SJSA1 (cell line): ENCODE data around the gene KIF26B. TPM values are rescaled to one million over a fixed set of nuclear protein-coding genes. Genes with fewer than 3 reads are reported as not detected.

ENCODE experiments used
- DNase-seq, 2 experiments: peaks; one replicate each; pipeline ENCODE4 v3.0.0-alpha.2; 2015 to 2020; ENCODE audit warnings: low spot score in 2 of 2, low read depth in 1 of 2
- H3K27ac ChIP-seq: fragments of 250-450 bp; sonication (Bioruptor Pico); 2 replicates; pipeline ENCODE4 v1.5.1; 2020; ENCODE audit warnings: mild to moderate bottlenecking, moderate library complexity
- H3K27me3 ChIP-seq: fragments of 250-450 bp; sonication (Bioruptor Pico); replicated peaks from 2 replicates; pipeline ENCODE4 v1.5.1; 2020; ENCODE audit warnings: mild to moderate bottlenecking, moderate library complexity
- H3K36me3 ChIP-seq: fragments of 250-450 bp; sonication (Bioruptor Pico); 2 replicates; pipeline ENCODE4 v1.5.1; 2020; ENCODE audit warnings: mild to moderate bottlenecking
- H3K4me1 ChIP-seq: fragments of 250-450 bp; sonication (Bioruptor Pico); replicated peaks from 2 replicates; pipeline ENCODE4 v1.6.1; 2021; ENCODE audit warnings: mild to moderate bottlenecking
- H3K4me3 ChIP-seq: fragments of 250-450 bp; sonication (Bioruptor Pico); 2 replicates; pipeline ENCODE4 v1.5.1; 2020; ENCODE audit warnings: mild to moderate bottlenecking
- H3K9me3 ChIP-seq: fragments of 250-450 bp; sonication (Bioruptor Pico); replicated peaks from 2 replicates; pipeline ENCODE4 v1.5.1; 2020; ENCODE audit warnings: mild to moderate bottlenecking
- total RNA-seq: library from RNA; depleted of rRNA; stranded (reverse); fragments of >200 nt; shearing (Covaris generic); gene quantifications from 2 replicates; pipeline ENCODE4 v1.2.3, GENCODE V29; 2014

Gene KIF26B
- total RNA-seq, 1 experiment from 2014 or later = 5.9 TPM

DNA sequence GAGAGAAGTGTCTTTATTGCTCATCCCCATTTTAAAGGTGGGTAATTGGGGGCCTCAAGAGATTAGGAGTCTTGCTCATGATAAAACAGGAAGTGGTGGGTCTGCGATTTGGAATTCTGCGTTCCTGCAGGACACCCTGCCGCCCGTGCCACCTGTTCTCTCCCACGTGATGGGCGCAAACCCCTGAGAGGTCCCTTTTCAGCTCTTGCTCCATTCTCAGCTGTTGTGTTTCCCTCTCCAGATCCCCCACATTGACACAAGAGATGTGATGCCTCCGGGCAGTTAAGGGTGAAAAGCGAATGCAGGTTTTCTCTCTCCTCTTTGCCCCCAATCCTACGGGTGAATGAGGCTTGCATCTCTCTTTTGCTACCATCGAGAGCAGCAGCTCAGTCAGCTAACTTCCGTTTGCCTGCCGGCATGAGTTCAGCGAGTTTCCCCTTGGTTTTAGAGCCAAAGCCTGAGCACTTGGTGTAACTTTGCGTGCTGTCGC lies 57.5 kb downstream of the KIF26B start:
- Histone ChIP-seq H3K36me3 (peaks cover 2% of the 10 kb centered on the region), H3K27me3 (no peaks in the 10 kb centered on the region), H3K9me3 (peaks cover 9% of the 10 kb centered on the region), H3K4me3 (no peak overlapping the region), H3K4me1 (peaks cover 50% of the 10 kb centered on the region), H3K27ac (no peak overlapping the region)
- no peak for DNase-seq

DNA sequence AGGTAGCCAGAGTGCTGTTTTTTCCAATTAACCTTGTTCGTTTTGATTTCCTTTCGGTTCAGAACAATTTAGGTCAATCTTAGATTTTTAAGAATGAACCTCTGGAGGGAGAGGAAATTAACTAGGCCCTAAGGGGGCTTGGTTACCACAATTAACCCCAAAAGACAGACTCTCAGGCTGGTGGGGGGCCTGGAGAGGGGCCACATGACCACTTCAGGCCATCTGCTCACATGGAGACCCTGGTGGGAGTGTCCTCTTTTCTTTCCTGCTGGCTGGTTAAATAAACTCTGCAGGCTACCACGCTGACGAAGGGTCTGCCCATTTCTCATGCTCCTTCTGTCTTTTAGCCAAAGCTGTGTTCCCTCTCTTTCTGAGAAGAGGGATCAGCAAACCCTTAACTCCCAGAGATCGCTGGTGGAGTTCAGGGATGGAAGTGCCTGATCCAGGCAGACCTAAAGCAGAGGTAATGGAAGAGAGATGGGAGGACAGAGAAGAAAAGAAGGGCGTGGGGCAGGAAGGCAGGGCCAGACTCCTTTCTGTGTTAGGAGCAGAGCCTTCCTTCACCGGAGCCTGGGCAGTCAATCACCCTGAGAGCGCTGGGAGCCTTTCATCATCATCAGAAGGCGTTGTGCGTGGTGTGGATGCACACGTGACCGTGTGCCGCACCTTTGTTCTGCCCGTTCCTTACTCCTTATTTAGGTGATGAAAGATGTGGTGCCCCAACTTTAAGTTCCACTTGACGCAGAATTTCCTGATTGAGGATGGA lies 58.5 kb downstream of the KIF26B start:
- Histone ChIP-seq H3K27me3 (no peaks in the 10 kb centered on the region), H3K4me1 (peaks cover 60% of the 10 kb centered on the region), H3K9me3 (0 out of 2 replicates have a peak, but pooled peaks cover 2% of the 10 kb centered on the region), H3K27ac (no peak overlapping the region), H3K4me3 (no peak overlapping the region), H3K36me3 (no peaks in the 10 kb centered on the region; the same call in 1 of the 2 replicates)
- no peak for DNase-seq

DNA sequence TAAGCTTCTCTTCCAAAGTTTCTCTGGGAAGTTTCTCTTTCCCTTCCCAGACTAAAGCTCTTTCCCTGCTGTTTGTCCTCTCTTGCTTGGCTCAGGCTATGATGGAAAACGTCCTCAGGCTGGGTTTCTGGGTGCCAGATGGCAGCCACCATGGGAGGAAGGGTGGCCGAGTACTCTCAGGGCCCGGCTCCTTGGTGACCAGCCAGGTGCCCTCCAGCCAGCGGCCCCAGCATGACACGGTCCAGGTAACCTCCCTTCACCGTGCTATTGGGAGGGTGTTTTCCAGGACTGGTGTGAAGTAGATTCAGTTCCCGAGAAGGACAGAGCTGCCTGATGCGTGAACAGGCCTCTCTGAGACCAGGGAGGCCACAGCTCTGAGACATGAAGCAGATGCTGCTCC lies 60.3 kb downstream of the KIF26B start:
- Histone ChIP-seq H3K9me3 (no peaks in the 10 kb centered on the region), H3K4me1 (peaks cover 59% of the 10 kb centered on the region), H3K4me3 (no peak overlapping the region), H3K27ac (no peak overlapping the region), H3K27me3 (no peaks in the 10 kb centered on the region), H3K36me3 (no peaks in the 10 kb centered on the region; the same call in 1 of the 2 replicates)
- DNase-seq = no peak

DNA sequence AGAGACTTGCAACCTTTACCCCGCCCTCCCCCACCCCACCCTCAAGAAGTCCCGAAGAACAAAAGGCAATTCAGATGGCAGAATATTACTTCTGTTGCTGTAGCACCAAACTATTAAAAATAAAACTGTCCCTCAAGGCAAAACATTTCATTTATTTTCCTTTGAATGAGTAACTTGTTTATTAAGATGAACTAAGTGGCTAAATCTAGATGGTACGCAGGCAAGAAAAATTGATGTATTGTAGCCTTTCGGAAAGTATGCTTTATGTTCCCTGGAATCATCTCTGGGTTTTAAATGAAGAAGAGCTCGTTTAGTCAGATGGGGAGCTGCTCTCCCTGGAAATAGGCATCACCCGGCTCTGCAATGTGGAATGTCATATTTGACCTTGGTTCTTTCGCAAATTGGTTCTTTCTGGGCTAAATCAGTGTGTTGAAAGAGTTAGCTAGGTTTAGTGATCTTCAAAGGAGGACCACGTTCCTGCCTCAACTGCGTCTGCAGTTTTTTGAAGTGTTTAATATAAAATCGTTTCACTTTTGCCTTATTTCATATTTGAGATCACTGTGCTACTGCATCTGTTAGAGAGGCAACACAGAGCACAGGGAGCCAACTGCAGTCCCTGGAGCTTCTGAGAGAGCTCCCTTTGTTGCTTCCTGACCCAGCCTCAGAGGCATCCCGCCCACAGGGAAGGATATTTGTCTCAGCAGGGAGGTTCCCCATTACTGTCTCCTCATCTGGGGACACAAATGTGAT lies 61.8 kb downstream of the KIF26B start:
- no peaks in the 10 kb centered on the region; the same call in 1 of the 2 replicates for H3K36me3 ChIP-seq
- H3K27ac ChIP-seq = peak overlapping the region; percentile 85

DNA sequence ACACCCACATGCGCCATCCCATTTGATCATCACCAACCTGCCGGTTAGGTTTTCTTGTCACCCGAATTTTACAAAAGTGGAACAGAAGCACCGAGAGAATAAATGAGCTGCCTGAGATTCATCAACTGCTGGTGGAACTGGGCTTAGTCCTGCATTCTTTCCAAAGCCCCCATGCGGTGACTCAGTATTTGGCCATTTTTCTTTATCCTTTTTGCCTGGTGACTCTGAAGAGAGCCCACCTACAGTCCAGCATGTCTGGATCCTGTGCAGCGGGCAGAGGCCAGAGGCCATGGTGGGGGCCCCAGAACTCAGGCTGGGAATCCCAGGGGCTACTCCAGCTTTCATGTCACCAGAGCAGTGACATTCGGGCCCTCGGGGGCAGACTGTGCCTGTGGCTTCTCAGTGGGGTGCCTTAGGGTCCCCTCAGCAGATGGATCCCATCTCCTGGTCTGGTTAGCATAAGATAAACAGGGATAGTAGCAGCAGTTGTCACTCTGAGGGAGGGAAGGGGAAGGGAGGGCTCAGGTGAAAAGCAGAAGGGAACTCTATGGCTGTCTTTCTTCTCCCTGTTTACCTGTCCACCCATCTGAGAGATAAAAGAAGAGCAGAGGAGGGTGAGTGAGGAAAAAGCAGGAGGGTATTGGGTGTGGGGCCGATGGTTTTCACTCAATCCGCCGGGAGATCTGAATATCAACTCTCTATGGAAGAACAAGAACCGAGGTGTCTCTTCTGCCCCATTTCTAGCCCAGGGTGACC lies 63.2 kb downstream of the KIF26B start:
- DNase-seq = peak; percentile 59 to 64
- Histone ChIP-seq H3K27me3 (no peaks in the 10 kb centered on the region), H3K27ac (peak overlapping the region; percentile 85), H3K4me3 (no peak overlapping the region), H3K9me3 (no peaks in the 10 kb centered on the region), H3K36me3 (no peaks in the 10 kb centered on the region; the same call in 1 of the 2 replicates), H3K4me1 (peaks cover 73% of the 10 kb centered on the region)

More for the DNA sequence above, 61.8 kb downstream of the KIF26B start:
- DNase-seq = peak in 1 of 2 experiments; percentile 60
- Histone ChIP-seq H3K4me1 (peaks cover 60% of the 10 kb centered on the region), H3K27me3 (no peaks in the 10 kb centered on the region), H3K9me3 (no peaks in the 10 kb centered on the region), H3K4me3 (no peak overlapping the region)

DNA sequence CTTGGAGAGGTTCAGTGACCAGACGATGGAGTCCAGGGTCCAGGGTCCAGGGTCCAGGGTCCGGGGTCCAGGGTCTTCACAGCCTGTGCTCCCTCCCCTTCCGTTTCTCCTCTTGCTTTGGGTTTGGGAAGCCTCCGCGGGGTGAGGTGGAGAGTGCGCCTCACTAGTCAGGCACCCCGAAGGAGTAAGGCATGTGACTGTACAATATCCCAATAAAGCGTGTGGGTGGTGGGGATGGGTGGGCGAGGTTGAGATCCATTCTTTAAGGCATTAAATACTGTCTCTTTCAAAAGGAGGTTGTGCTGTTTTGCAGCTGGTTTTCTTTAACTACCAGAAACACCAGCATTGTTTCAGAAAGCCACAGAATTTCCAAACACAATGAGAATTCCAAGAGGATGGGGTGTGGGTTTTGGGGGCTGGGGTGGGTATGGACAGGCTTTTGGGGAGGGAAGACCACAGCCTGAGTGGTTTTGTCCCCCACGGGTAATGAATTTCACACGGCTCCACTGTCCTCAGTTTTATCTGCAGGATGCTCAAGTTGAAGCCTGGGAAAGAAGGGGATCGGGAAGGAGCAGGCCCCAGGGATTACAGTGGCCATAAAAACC lies 65.7 kb downstream of the KIF26B start:
- peak; percentile 64 to 72 for DNase-seq
- Histone ChIP-seq H3K9me3 (no peaks in the 10 kb centered on the region), H3K4me3 (no peak overlapping the region), H3K27me3 (no peaks in the 10 kb centered on the region), H3K36me3 (no peaks in the 10 kb centered on the region), H3K27ac (peak overlapping the region; percentile 82), H3K4me1 (peaks cover 76% of the 10 kb centered on the region)

DNA sequence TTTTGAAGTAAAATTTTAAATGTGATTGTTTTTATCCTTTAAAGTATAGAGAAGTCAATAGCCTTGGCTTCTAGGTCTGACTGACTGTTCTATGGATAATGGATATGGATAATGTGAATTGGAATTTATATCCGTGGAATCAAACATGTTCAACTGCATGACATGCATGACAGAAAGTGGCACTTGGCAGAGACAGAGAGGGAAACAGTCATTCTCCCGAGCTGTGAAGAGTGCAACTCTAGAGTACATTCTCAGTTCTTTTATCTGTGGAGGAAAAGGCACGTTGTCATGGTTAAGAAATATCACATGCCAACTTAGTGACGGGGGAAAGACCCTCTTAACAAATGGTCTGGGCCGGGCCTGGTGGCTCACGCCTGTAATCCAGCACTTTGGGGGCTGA lies 67.0 kb downstream of the KIF26B start:
- Histone ChIP-seq H3K9me3 (no peaks in the 10 kb centered on the region), H3K27ac (peak overlapping the region; percentile 82), H3K27me3 (no peaks in the 10 kb centered on the region), H3K4me1 (peaks cover 72% of the 10 kb centered on the region), H3K4me3 (no peak overlapping the region), H3K36me3 (no peaks in the 10 kb centered on the region)
- no peak for DNase-seq

DNA sequence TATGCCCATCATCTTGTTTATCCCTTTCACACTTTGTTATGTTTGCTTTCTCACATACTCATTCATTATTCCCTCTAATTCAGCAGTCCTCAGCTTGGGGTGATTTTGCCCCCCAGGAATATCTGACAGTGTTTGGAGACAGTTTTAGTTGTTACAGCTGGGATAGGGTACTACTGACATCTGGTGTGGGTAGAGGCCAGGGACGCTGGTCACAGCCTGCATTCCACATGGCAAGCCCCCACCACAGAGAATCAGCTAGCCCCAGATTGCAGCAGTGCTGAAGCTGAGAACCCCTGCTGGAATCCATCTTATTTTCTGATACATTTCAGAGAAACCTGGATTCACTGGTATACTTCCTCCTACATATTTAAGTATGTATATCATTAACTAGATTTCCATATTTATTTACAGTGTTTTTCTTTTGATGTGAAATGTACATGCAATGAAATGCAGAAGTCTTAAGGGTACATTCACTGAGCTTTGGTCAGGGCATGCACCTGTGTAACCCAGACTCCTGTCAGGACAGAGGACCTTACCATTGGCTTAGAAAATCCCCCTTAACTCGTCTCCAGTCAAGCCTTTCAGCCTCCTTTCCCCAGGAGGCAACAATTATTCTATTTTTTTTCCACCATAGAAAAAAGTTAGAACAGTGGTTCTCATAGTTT lies 68.3 kb downstream of the KIF26B start:
- Histone ChIP-seq H3K4me3 (no peak overlapping the region), H3K9me3 (no peaks in the 10 kb centered on the region), H3K4me1 (peaks cover 59% of the 10 kb centered on the region), H3K27me3 (no peaks in the 10 kb centered on the region), H3K27ac (no peak overlapping the region), H3K36me3 (no peaks in the 10 kb centered on the region)
- no peak for DNase-seq

DNA sequence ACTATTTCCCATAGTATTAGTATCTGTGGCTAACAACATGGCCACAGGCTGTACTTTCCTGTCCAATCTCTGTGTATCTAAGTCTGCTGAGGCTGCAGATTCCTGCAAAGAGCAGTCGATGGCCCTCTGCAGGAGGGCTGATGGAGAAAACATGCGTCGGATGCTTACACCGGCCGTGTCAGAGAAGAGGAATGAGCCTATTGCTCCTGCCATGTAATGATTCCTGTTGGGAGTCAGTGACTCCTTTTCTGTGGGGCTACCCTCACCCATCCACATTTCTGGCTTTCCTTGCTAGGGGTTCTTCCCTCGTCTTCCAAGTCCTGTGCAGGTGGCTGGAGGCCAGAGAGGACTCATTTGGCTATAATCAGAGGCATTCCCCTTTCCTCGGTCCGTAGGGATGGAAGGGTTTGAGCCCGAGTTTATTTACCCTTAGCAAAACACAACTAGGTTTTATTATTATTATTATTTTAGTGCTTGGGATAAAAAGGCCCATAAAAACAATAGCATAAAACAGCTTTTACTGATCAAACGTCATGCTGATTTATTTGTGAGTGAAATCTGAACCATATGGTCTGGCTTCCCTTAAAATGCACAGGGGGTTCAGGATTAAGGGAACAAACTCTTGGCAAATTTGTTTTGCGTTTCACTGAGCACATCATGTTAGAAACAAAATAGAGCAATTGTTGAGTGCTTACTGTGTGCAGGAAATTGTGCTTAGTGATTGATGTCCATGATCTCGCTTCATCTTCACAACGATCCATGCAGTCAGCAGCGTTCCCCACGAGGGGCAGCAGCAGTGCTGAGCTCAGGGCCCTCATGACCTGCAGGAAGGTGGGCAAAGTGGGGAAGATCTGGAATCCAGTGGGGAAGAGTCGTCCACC lies 70.8 kb downstream of the KIF26B start:
- no peaks in the 10 kb centered on the region for H3K9me3 ChIP-seq
- H3K36me3 ChIP-seq = no peaks in the 10 kb centered on the region
- DNase-seq = peak in 1 of 2 experiments; percentile 32
- no peak overlapping the region for H3K4me3 ChIP-seq
- peaks cover 36% of the 10 kb centered on the region for H3K4me1 ChIP-seq
- no peak overlapping the region for H3K27ac ChIP-seq
- no peaks in the 10 kb centered on the region for H3K27me3 ChIP-seq

DNA sequence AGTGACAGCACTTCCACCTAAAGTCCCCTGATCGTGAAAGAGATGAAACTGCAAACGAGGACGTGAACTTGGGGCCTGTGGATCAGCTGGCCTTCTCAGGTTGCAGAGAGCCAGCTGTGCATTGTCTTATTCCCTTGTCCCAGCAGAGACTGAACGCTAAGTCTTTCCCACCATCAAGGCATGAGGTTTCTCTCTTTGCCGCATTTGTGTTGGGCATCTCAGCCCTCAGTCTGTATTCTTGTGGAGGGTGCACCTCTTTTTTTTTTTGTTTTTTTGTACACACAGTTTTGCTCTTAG lies 71.4 kb downstream of the KIF26B start:
- peaks cover 33% of the 10 kb centered on the region for H3K4me1 ChIP-seq
- no peak overlapping the region for H3K4me3 ChIP-seq
- no peaks in the 10 kb centered on the region for H3K27me3 ChIP-seq

DNA sequence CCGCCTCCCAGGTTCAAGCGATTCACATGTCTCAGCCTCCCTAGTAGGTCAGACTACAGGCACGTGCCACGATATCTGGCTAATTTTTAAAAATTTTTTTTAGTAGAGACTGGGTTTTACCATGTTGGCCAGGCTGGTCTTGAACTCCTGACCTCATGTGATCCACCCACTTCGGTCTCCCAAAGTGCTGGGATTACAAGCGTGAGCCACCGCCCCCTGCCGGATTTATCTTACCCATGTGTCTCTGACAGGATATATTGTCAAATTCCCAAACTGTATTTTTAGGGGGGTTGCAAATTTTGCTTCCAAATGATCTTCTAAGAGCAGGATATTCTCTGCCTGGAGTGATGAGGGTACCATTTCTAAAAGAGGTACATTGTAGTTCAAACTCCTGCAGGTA lies 74.3 kb downstream of the KIF26B start:
- no peaks in the 10 kb centered on the region for H3K36me3 ChIP-seq
- H3K4me3 ChIP-seq = no peak overlapping the region
- DNase-seq = peak in 1 of 2 experiments; percentile 28
- no peaks in the 10 kb centered on the region for H3K9me3 ChIP-seq
- H3K4me1 ChIP-seq = peaks cover 35% of the 10 kb centered on the region
- no peak overlapping the region for H3K27ac ChIP-seq
- H3K27me3 ChIP-seq = no peaks in the 10 kb centered on the region

More for the DNA sequence above, 71.4 kb downstream of the KIF26B start:
- DNase-seq = no peak
- no peaks in the 10 kb centered on the region for H3K36me3 ChIP-seq
- no peak overlapping the region for H3K27ac ChIP-seq
- no peaks in the 10 kb centered on the region for H3K9me3 ChIP-seq

DNA sequence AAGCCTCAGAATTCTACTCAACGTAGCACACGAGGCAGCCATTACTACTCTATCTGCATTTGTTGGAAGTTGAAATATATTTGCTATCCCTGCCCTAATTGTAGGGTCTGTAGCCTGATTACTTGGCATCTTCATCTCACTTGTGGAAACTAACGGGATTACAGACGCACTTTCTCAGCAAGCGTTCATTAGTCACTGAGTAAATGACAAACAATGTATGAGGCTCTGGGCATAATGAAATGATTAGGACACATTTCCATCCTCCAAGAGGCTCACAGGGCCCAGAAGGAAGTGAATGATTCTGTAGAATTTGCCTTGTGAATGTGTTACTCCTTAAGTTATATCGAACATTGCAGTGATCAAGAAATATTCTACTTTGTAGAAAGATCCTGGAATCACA lies 78.1 kb downstream of the KIF26B start:
- Histone ChIP-seq H3K4me3 (no peak overlapping the region), H3K4me1 (peaks cover 57% of the 10 kb centered on the region), H3K27ac (no peak overlapping the region), H3K36me3 (no peaks in the 10 kb centered on the region), H3K27me3 (no peaks in the 10 kb centered on the region), H3K9me3 (no peaks in the 10 kb centered on the region)
- DNase-seq = no peak
